Measurements from ENCODE around the gene EPB41L4B. TPM values are rescaled to one million over a fixed set of nuclear protein-coding genes. Genes with fewer than 3 reads are reported as not detected.
"Not testable (repeated sequence)": the region's sequence is repeated elsewhere in the genome, so short reads cannot be mapped to it uniquely, and the experiment has no call there.

The EPB41L4B gene
- total RNA-seq, 2 experiments from 2014 or later, result 0.32 to 0.44 TPM

- ChIA-PET CTCF (no interaction called here), POLR2A (no interaction called here)
These were observed 17.0 kb downstream of the EPB41L4B start for GRCh38 chr9:109303900-109304299.

GRCh38 chr9:109302606-109303005 is 18.3 kb downstream of the EPB41L4B start:
- CTCF ChIA-PET, result no interaction called here
- POLR2A ChIA-PET, result no interaction called here

- ChIA-PET POLR2A (no interaction called here), CTCF (no interaction called here)
These were observed 19.8 kb downstream of the EPB41L4B start for GRCh38 chr9:109301012-109301411.

GRCh38 chr9:109299891-109300290 is 21.0 kb downstream of the EPB41L4B start:
- ChIA-PET POLR2A (interaction anchor here (0.6 kb wide), 1 partner anchor 40 kb away, joined by 4 read pairs; no protein-coding TSS in a partner anchor), CTCF (no interaction called here)

GRCh38 chr9:109297899-109298298 is 23.0 kb downstream of the EPB41L4B start:
- POLR2A ChIA-PET, result no interaction called here
- CTCF ChIA-PET, result no interaction called here

GRCh38 chr9:109295221-109296130 is 25.4 kb downstream of the EPB41L4B start:
- CTCF ChIA-PET, result no interaction called here
- POLR2A ChIA-PET, result no interaction called here

DNA sequence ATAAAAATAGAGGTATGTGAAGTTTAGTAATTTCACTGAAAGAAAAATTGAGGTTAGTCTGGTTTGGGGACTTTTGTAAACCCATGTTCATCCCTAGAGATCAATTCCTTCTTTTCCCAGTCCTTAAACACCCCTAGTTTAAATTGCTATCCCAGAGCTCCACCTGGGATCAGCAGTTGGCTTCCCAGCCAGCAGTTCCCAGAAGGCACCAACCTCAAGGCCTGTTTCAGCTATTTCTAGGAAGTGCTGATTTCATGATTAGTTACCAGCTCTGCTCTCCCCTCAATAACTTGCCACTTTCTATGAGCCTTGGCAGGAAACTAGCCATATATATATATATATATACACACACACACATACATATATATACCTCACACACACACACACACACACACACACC is 30.5 kb downstream of the EPB41L4B start:
- ChIA-PET CTCF (no interaction called here), POLR2A (no interaction called here)

GRCh38 chr9:109289931-109290330 is 30.9 kb downstream of the EPB41L4B start:
- POLR2A ChIA-PET, result no interaction called here
- CTCF ChIA-PET, result no interaction called here

DNA sequence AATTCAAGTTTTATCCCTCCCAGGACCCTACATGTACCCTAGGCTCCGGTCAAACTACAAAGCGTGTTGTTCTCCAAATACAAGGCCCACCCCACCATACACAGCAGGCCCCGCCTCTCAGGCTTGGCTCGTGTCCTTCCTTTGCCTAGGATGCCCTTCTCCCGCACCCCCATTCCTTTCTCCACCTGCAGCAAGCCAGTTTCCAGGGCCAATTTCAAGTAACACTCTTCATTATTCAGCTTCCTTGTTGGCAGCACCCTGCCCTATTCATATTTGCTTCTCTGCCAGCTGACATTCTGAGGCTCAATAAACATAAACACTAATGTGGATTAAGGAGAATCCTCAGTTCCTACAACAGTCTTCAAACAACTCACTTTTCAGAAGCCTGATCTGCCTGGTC is 31.7 kb downstream of the EPB41L4B start:
- CTCF ChIA-PET, result no interaction called here
- POLR2A ChIA-PET, result no interaction called here

DNA sequence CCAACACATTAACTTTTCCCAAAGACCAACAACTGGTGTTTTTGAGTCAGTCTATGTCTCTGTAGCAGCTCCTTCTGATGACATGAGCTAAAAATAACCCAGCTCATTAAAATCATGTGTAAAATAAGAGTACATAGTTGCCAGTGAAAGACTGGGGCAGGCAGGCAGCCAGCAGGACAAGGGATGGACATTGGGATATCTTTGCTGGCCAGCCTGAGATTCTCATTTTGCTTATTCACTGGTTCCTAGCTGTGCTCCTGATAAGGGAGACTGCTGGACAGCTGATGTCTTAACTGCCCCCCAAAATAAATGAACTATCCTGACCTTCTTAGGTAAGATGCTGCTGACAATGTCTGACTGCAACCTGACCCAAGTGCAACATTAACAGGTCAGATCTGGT is 33.9 kb downstream of the EPB41L4B start:
- ChIA-PET POLR2A (no interaction called here), CTCF (no interaction called here)

- POLR2A ChIA-PET, result no interaction called here
These were observed 34.3 kb downstream of the EPB41L4B start for GRCh38 chr9:109286571-109286977.

DNA sequence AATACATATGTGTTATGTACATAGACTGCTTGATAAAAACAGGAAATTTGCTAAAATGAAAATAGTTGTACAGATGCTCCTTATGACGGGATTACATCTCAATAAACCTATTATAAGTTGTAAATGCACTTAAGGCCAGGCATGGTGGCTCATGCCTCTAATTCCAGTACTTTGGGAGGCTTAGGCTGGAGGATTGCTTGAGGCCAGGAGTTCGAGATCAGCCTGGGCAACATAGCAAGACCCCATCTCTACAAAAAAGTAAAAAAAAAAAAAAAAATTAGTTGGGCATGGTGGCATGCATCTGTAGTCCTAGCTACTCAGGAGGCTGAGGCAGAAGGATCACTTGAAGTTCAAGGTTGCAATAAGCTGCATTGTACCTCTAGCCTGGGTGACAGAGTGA is 37.2 kb downstream of the EPB41L4B start:
- POLR2A ChIA-PET, CTCF ChIA-PET: not testable (repeated sequence)

More at GRCh38 chr9:109286571-109286977, 34.3 kb downstream of the EPB41L4B start:
- CTCF ChIA-PET, result no interaction called here

DNA sequence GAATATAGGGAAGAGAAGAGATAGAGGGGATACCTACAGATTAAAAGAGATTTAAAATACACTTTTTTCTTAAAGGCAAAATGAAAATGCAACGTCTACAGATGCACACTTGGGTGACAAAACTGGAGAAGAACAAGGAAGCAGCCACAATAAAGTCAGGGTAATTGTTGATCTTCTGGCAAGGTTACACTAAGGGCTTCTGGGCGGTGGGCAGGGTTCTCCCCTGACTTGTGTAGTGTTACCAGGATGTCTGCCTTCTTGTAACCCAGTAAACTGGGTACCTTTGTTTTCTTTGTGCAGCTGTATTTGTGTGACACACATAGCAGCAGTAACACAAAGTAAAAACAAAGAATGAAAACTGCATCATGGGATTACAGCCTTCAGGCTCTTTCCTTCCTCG is 37.8 kb downstream of the EPB41L4B start:
- POLR2A ChIA-PET, result no interaction called here
- CTCF ChIA-PET, result no interaction called here

DNA sequence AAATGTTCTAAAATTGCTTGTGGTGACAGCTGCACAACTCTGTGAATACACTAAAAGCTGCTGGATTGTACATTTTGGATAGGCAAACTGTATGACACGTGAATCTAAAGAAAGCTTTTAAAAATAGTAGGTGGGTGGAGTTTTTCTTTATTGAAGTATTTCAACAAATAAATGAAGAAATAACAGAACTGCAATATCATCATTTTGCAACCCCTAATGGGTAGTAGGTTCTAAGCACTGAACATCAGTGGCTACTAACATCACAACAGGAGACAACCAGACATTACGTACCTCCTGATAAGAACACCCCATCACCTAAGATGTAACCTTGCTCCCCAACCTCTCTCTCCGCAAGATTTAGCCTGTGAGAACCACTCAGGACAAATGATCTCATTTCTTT is 38.6 kb downstream of the EPB41L4B start:
- CTCF ChIA-PET, result no interaction called here
- POLR2A ChIA-PET, result no interaction called here

DNA sequence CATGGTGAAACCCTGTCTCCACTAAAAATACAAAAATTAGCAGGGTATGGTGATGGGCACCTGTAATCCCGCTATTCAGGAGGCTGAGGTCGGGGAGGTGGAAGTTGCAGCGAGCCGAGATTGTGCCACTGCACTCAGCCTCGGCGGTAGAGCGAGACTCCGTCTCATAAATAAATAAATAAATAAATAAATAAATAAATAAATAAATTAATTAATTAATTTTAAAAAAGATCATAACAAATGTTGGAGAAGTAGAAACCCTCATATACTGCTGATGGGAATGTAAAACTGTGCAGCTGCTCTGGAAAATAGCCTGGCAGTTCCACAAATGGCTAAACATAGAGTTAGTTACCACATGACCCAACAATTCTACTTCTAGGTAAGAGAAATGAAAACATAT is 39.3 kb downstream of the EPB41L4B start:
- POLR2A ChIA-PET, result no interaction called here
- CTCF ChIA-PET, result no interaction called here

GRCh38 chr9:109278848-109279247 is 42.0 kb downstream of the EPB41L4B start:
- ChIA-PET CTCF (no interaction called here), POLR2A (no interaction called here)

GRCh38 chr9:109278216-109278615 is 42.6 kb downstream of the EPB41L4B start:
- POLR2A ChIA-PET, result no interaction called here
- CTCF ChIA-PET, result no interaction called here

- ChIA-PET POLR2A (no interaction called here), CTCF (no interaction called here)
These were observed 43.4 kb downstream of the EPB41L4B start for GRCh38 chr9:109277451-109277850.

GRCh38 chr9:109276469-109277440 is 44.1 kb downstream of the EPB41L4B start:
- POLR2A ChIA-PET, result no interaction called here
- CTCF ChIA-PET, result no interaction called here

DNA sequence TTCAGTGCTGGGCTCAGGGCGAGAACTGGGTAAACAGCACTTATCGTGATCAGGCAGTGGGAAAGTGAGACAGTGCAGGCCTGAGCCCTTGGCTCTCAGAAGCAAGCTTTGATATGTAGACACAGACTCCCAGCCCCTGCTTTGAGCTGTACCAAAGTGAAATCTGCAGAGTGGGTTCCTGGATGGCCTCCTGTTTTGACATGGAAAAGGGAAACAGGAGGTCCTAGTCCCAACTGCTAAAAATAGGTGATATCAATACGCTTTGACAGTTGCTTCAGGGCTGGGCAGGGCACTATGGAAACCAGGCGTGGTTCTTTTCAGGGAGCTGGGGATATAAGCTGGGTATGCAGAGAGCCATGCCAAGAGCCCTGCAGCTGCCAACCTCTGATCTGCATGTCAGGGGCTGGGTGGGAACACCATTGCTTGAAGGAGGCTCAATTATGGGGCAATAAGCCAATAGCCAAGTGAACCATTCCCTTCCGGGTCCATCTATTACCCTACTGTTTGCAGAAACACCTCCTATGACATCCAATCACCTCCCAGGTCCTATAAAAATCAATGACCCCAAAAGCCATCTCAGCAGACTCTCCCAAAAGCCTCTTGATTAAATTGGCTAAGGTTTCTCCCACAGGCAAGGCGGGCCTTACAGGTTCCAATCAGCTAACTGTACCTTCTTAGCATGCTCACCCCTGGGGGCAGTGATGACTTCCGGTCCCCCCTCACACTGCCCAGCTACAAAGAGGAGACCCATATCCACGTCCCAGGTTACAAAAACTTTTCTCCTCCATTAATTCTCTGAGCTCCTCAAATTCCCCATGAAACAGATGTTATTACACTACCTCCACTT is 45.8 kb downstream of the EPB41L4B start:
- CTCF ChIA-PET, result interaction anchor here (0.6 kb wide), 1 partner anchor 32 kb away, joined by 4 read pairs; no protein-coding TSS in a partner anchor
- POLR2A ChIA-PET, result no interaction called here

Data from activated CD8-positive, alpha-beta memory T cell treated with anti-CD3 and anti-CD28 coated beads for 36 hours (primary cell).